ENCODE results near the gene TRIM38.
"Not testable (repeated sequence)": the region's sequence is repeated elsewhere in the genome, so short reads cannot be mapped to it uniquely, and the experiment has no call there.

GRCh38 chr6:25999225-25999624 is 36.6 kb downstream of the TRIM38 start:
- not testable (repeated sequence) for TF ChIP-seq ZNF274 (IDR thresholded peaks at IDR 0.05; ENCODE audit: low read depth, low read length); YY1 (IDR thresholded peaks at IDR 0.05; ENCODE audit: insufficient read depth, insufficient read length); SUZ12 (IDR thresholded peaks at IDR 0.05; ENCODE audit: extremely low read depth, insufficient read depth, insufficient read length)
